Fibroblast of the aortic adventitia (primary cell): ENCODE results near the gene MMP17. TPM values are rescaled to one million over a fixed set of nuclear protein-coding genes. Genes with fewer than 3 reads are reported as not detected.

Experiments used
- DNase-seq: peaks from one replicate; pipeline ENCODE4 v3.0.0-alpha.2; 2010; ENCODE audit warnings: low read depth
- H3K4me3 ChIP-seq: 2 replicates; pipeline ENCODE4 v1.5.1; 2011; ENCODE audit warnings: low read depth, mild to moderate bottlenecking, control low read depth, low read length, moderate library complexity
- total RNA-seq: library from RNA; depleted of rRNA; stranded (reverse); fragments of >200 nt; gene quantifications from 2 replicates; pipeline ENCODE4 v1.2.3, GENCODE V29; 2012; ENCODE audit warnings: low replicate concordance
- TF ChIP-seq, protein P1 (sequence below): IDR thresholded peaks from 2 replicates; pipeline ENCODE4 v1.5.1; 2011; ENCODE audit warnings: mild to moderate bottlenecking, low read length, control low read depth, inconsistent platforms; ENCODE audit not compliant: insufficient read depth

Gene MMP17
- total RNA-seq, 1 donor = 5.6 TPM

DNA sequence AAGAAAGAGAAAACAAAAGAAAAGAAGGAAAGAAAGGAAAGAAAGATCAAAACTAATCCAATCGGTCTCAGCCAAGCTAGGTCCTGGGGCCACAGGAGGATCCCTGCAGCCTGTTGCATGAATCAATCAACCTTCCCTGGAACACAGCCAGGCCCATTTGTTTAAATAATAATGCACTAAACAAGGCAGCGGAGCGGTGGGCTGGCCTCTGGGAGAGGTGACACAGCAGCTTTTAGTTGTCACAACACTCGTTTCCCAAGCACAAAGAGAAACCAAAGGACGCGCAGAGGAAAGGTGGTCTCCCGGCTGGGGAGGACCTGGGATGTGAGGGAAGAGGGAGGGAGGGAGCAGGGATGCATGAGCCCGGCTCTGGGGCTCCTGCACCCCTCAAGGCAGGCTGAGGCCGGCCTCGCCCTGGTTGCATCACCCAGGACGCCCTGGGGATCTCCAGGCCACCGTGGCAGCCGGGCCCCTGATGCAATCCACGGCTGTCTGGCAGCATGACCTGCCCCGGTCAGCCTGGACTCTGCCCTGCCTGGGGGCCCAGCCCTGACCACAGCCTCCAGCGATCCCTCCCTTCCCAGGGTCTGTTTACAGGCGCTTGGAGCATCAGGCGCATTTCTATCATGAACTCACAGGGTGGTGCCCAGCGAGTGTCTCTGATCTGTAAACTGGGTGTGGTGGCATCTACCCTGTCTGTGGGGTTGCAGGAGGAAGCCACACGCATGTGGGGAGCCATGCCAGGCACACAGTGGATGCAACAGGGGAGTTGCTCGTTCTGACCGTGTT is 32.5 kb downstream of the MMP17 start:
- TF ChIP-seq, protein P1, sequence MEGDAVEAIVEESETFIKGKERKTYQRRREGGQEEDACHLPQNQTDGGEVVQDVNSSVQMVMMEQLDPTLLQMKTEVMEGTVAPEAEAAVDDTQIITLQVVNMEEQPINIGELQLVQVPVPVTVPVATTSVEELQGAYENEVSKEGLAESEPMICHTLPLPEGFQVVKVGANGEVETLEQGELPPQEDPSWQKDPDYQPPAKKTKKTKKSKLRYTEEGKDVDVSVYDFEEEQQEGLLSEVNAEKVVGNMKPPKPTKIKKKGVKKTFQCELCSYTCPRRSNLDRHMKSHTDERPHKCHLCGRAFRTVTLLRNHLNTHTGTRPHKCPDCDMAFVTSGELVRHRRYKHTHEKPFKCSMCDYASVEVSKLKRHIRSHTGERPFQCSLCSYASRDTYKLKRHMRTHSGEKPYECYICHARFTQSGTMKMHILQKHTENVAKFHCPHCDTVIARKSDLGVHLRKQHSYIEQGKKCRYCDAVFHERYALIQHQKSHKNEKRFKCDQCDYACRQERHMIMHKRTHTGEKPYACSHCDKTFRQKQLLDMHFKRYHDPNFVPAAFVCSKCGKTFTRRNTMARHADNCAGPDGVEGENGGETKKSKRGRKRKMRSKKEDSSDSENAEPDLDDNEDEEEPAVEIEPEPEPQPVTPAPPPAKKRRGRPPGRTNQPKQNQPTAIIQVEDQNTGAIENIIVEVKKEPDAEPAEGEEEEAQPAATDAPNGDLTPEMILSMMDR = no peak

DNA sequence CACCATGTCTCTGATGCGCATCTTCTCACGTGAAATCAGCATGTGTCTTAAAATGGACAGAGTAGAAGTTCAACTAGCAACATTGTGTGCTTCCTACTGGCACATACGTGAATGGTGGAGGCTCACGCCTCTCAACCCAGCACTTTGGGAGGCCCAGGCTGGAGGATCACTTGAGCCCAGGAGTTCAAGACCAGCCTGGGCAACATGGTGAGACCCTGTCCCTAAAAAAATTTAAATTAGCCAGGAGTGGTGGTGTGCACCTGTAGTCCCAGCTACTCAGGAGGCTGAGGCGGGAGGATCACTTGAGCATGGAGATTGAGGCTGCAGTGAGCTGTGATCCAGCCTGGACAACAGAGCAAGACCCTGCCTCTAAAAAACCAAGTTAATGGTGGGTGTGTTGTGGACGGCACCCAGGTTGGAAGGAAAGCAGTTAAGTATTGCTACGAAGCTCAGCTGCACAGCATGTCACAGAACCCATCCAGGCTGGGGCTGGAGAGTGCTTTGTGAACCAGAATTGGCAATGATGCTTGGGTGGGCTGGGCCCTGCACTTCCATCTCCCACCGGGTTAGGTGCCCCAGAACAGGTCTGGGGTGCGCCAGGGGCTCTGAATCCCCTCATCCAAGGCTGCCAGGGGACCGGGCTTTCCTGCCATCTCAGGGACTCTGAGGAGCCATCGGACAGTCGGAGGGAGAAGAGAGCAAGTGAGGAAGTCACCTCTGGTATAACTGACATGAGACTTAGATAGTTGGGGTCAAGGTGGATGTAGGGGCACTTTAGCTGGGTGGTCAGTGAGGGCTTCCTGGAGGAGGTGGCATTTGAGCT is 33.3 kb downstream of the MMP17 start:
- DNase-seq = no peak
- no peak overlapping the region for H3K4me3 ChIP-seq
- TF ChIP-seq, protein P1 = no peak

More for the DNA sequence above, 32.5 kb downstream of the MMP17 start:
- no peak overlapping the region for H3K4me3 ChIP-seq
- DNase-seq = peak; percentile 80

DNA sequence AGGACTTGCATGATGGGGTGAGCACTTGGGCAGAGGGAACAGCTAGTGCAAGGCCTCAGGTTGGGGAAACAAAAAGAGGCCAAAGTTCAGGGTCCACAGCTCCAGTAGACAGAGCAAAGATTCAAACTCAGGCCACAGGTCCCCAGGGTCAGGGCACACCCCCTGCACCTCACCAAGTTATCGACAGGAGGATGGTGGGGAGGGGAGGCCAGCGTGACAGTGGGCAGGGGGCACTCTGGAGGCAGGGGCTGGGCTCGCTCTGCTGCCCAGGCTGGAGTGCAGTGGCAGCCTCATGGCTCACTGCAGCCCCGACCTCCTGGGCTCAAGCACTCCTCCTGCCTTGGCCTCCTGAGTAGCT is 33.9 kb downstream of the MMP17 start:
- DNase-seq = no peak
- TF ChIP-seq, protein P1 = no peak
- H3K4me3 ChIP-seq = no peak overlapping the region

DNA sequence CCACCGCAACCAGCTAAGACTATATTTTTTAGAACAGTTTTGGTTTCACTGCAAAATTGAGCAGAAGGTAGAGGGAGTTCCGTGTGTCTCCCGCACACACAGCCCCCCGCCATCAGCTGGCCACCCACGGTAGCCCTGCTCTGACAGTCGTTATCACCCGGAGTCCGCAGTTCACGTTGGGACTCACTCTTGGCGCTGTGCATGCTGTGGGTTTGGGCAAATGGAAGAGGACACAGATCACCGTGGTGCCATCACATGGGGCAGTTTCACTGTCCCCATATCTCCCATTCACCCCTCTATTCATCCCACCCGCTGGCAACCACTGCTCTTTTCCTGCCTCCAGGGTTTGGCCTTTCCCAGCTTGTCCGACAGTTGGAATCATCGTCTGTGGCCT is 34.4 kb downstream of the MMP17 start:
- no peak for DNase-seq
- no peak overlapping the region for H3K4me3 ChIP-seq
- TF ChIP-seq, protein P1 = no peak

DNA sequence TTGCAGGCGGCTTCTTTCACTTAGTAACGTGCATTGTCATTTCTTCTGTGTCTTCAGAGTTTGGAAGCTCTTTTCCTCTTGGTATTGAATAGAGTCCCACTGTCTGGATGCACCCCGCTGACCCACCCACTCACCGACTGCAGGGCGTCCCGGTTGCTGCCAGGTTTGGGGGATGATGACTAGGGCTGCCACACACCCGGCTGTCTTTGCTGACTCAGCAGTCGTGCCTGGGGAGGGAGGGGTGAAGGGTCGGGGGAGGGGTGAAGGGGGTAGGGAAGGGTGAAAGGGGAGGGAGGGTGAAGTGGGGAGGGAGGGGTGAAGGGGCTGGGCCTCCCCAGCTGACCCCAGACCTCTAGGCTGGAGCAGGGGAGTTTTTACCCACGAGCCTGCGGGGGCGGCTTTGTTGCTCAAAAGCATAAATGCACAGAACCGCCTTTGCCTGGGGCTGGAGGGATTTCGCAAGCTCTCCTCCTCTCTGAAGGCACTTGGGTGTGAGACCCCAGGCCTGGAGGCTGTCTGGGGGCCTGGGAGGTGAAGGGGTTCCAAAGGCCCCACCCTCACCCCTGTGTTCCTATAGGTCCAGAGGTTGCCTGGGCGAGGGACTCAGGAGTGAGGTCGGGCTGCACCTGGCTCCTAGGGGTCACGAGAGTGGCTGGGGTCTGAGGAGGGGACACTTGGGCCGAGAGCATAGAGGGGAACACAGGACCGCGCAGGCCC is 35.0 kb downstream of the MMP17 start:
- no peak for DNase-seq
- H3K4me3 ChIP-seq = no peak overlapping the region
- TF ChIP-seq, protein P1 = no peak

DNA sequence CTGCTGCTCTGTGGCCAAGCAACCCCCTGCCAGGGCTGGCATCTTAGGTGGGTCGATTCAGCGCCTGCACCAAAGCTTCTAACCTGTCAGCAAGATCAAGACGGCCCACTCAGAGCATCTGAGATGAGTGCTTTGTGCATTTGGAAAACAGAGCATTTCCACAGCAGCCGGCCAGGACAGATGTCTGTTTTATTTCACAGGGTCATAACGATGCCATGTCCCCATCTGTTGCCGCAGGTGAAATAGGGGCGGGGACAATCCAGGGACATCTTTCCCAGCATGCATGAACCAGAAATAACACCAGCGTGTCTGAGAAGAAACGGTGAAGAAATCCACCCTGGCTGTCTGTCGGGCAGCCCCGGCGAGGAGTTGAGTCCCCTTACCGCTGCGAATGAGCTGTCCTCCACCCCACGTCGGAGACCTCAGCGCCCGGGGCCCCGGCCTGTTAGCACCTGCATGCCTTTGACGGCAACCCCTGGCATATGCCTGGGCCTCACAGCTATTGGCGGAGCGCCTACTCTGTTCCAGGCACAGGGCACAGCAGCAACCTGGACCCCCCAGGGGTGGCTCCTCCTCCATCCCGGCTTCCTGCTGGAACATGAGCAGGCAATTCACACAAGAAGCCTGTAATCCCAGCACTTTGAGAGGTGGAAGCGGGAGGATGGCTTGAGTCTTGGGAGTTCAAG is 35.7 kb downstream of the MMP17 start:
- DNase-seq = no peak
- TF ChIP-seq, protein P1 = no peak
- H3K4me3 ChIP-seq = no peak overlapping the region
